Measurements from ENCODE around the gene CACNA1E.
A peak's percentile ranks its signal among the peaks of the same experiment; 100 is the strongest.
"Not testable (repeated sequence)": the region's sequence is repeated elsewhere in the genome, so short reads cannot be mapped to it uniquely, and the experiment has no call there.

Gene CACNA1E

GRCh38 chr1:181804989-181805388 lies 321.7 kb downstream of the CACNA1E start:
- DNase-seq (ENCODE audit: low spot score): no peak
- no peak for FAIRE-seq

GRCh38 chr1:181806746-181807145 lies 323.4 kb downstream of the CACNA1E start:
- DNase-seq (ENCODE audit: low spot score) (no peak), FAIRE-seq (no peak)

- FAIRE-seq: no peak
These were observed 323.9 kb downstream of the CACNA1E start for GRCh38 chr1:181807251-181807650.

GRCh38 chr1:181809991-181810545 lies 326.8 kb downstream of the CACNA1E start:
- DNase-seq (ENCODE audit: low spot score) (no peak), FAIRE-seq (no peak)

More at GRCh38 chr1:181807251-181807650, 323.9 kb downstream of the CACNA1E start:
- no peak for DNase-seq (ENCODE audit: low spot score)

- FAIRE-seq (no peak), DNase-seq (ENCODE audit: low spot score) (peak; percentile 41)
These were observed 328.9 kb downstream of the CACNA1E start for GRCh38 chr1:181812208-181812607.

GRCh38 chr1:181813266-181813665 lies 329.9 kb downstream of the CACNA1E start:
- DNase-seq (ENCODE audit: low spot score) (no peak), FAIRE-seq (no peak)

- FAIRE-seq (no peak), DNase-seq (ENCODE audit: low spot score) (no peak)
These were observed 333.3 kb downstream of the CACNA1E start for GRCh38 chr1:181816608-181817007.

- FAIRE-seq: no peak
- no peak for DNase-seq (ENCODE audit: low spot score)
These were observed 333.8 kb downstream of the CACNA1E start for GRCh38 chr1:181817091-181817490.

- DNase-seq (ENCODE audit: low spot score): no peak
These were observed 335.1 kb downstream of the CACNA1E start for GRCh38 chr1:181818459-181818858.

GRCh38 chr1:181818943-181819342 lies 335.6 kb downstream of the CACNA1E start:
- DNase-seq (ENCODE audit: low spot score): no peak
- FAIRE-seq: no peak

More at GRCh38 chr1:181818459-181818858, 335.1 kb downstream of the CACNA1E start:
- no peak for FAIRE-seq

GRCh38 chr1:181821701-181822100 lies 338.4 kb downstream of the CACNA1E start:
- FAIRE-seq: no peak
- DNase-seq (ENCODE audit: low spot score): no peak

GRCh38 chr1:181832173-181832880 lies 349.0 kb downstream of the CACNA1E start:
- not testable (repeated sequence) for FAIRE-seq; DNase-seq (ENCODE audit: low spot score)

GRCh38 chr1:181846001-181846645 lies 362.8 kb downstream of the CACNA1E start:
- no peak for DNase-seq (ENCODE audit: low spot score)
- FAIRE-seq: no peak

- no peak for DNase-seq (ENCODE audit: low spot score)
- FAIRE-seq: no peak
These were observed 363.4 kb downstream of the CACNA1E start for GRCh38 chr1:181846681-181847080.

- DNase-seq (ENCODE audit: low spot score) (no peak), FAIRE-seq (no peak)
These were observed 365.8 kb downstream of the CACNA1E start for GRCh38 chr1:181849071-181849470.

GRCh38 chr1:181854212-181854611 lies 370.9 kb downstream of the CACNA1E start:
- not testable (repeated sequence) for DNase-seq (ENCODE audit: low spot score); FAIRE-seq

GRCh38 chr1:181855380-181855779 lies 372.1 kb downstream of the CACNA1E start:
- no peak for FAIRE-seq

More at GRCh38 chr1:181855380-181855779, 372.1 kb downstream of the CACNA1E start:
- DNase-seq (ENCODE audit: low spot score): no peak

Data from urothelium cell line (cell line).